HepG2 (cell line): ENCODE measurements around the gene GATD1. TPM values are rescaled to one million over a fixed set of nuclear protein-coding genes. Genes with fewer than 3 reads are reported as not detected.

Experiments used
- ATAC-seq: fragments of 200-7000 bp; cut with Tn5 transposase; 3 replicates; pipeline ENCODE4 v1.9.1; 2020; ENCODE audit warnings: mild to moderate bottlenecking, moderate library complexity
- BruUV-seq: library from RNA; stranded (reverse); fragments of 400-500 nt; replicated peaks from 2 replicates; lab custom pipeline; 2021; lab: Mats Ljungman, UMichigan
- CTCF ChIA-PET: fragments of 300-600 bp; formaldehyde crosslinking; extraction: SDS; loops from one replicate; lab custom pipeline; 2021; ENCODE audit warnings: low total read pairs, inconsistent platforms, low intra/inter-chr PET ratio; lab: Yijun Ruan, JAX
- POLR2A ChIA-PET: fragments of 350-600 bp; sonication (Branson Sonifier 250); formaldehyde crosslinking; loops from one replicate; lab custom pipeline; 2020; ENCODE audit warnings: antibody characterized with exemption, inconsistent platforms; lab: Yijun Ruan, JAX
- DNase-seq: peaks from one replicate; pipeline ENCODE4 v3.0.0-alpha.2; 2015; ENCODE audit warnings: low spot score
- FAIRE-seq: peaks from 3 replicates; lab custom pipeline; 2011; peaks lifted over from hg19 to GRCh38; lab: Jason Lieb, UNC
- H2AFZ ChIP-seq: one replicate; pipeline ENCODE4 v1.6.1; 2011; ENCODE audit warnings: low read length, inconsistent platforms
- H3K27ac ChIP-seq: fragments of 300-600 bp; 3 replicates; pipeline ENCODE4 v1.8.0; 2011; ENCODE audit warnings: mixed run types, mild to moderate bottlenecking, mixed read lengths, low read length, inconsistent platforms; ENCODE audit not compliant: insufficient read depth; ENCODE audit errors: extremely low read length
- H3K27me3 ChIP-seq, 2 experiments: fragments of 200-600 bp in 1 of 2; 2 replicates in 1 of 2; 3 replicates in 1 of 2; pipeline versions ENCODE4 v1.6.0 to v1.8.0; 2011; ENCODE audit warnings: low read length in 2 of 2, mild to moderate bottlenecking in 2 of 2, moderate library complexity in 2 of 2, inconsistent platforms in 1 of 2; ENCODE audit not compliant: insufficient read depth in 2 of 2, control insufficient read depth in 1 of 2
- H3K36me3 ChIP-seq, 2 experiments: fragments of 200-600 bp in 1 of 2; replicated peaks in 1 of 2; 2 replicates in 1 of 2; 3 replicates in 1 of 2; pipeline versions ENCODE4 v1.5.1 to v1.8.0; 2011; ENCODE audit warnings: low read length in 2 of 2, inconsistent platforms in 1 of 2; ENCODE audit not compliant: insufficient read depth in 2 of 2, control insufficient read depth in 1 of 2
- H3K4me1 ChIP-seq: 2 replicates; pipeline ENCODE4 v1.5.1; 2012; ENCODE audit warnings: low read length, inconsistent platforms; ENCODE audit not compliant: insufficient read depth
- H3K4me2 ChIP-seq: 2 replicates; pipeline ENCODE4 v1.6.0; 2011; ENCODE audit warnings: low read depth, low read length, inconsistent platforms
- H3K4me3 ChIP-seq, 3 experiments: fragments of 200-600 bp in 1 of 3; sonication (generic), shearing (Covaris generic) in 1 of 3; replicated peaks in 1 of 3; 2 replicates each; pipeline ENCODE4 v1.5.1; 2011 to 2016; ENCODE audit warnings: low read length in 3 of 3, inconsistent platforms in 2 of 3, low read depth in 2 of 3, mild to moderate bottlenecking in 2 of 3, control low read depth in 1 of 3, mixed read lengths in 1 of 3; ENCODE audit not compliant: insufficient read depth in 1 of 3
- H3K79me2 ChIP-seq: one replicate; pipeline ENCODE4 v1.6.1; 2011; ENCODE audit warnings: low read length, inconsistent platforms; ENCODE audit not compliant: insufficient read depth
- H3K9ac ChIP-seq: 2 replicates; pipeline ENCODE4 v1.6.0; 2011; ENCODE audit warnings: mild to moderate bottlenecking, low read depth, low read length, inconsistent platforms; ENCODE audit not compliant: insufficient read depth
- H3K9me3 ChIP-seq: 2 replicates; pipeline ENCODE4 v1.5.1; 2012; ENCODE audit warnings: mild to moderate bottlenecking, low read length
- H4K20me1 ChIP-seq: 2 replicates; pipeline ENCODE4 v1.6.0; 2011; ENCODE audit warnings: inconsistent platforms, mild to moderate bottlenecking, low read length, moderate library complexity; ENCODE audit not compliant: insufficient read depth
- AGO2 ChIP-seq: fragments of 200-400 bp; formaldehyde crosslinking; optimal IDR thresholded peaks from 2 replicates; pipeline ENCODE3; 2017; ENCODE audit warnings: mild to moderate bottlenecking, low read depth, low read length, moderate library complexity
- HNRNPL ChIP-seq: fragments of 200-400 bp; formaldehyde crosslinking; IDR thresholded peaks from 2 replicates; pipeline ENCODE4 v1.6.1; 2017; ENCODE audit warnings: mild to moderate bottlenecking, low read depth, low read length
- KAT7 ChIP-seq: IDR thresholded peaks from 2 replicates; pipeline ENCODE4 v1.6.1; 2018; ENCODE audit warnings: borderline replicate concordance, missing compliant biosample characterization
- POLR2G ChIP-seq: fragments of 200-400 bp; formaldehyde crosslinking; IDR thresholded peaks from 2 replicates; pipeline ENCODE4 v1.6.1; 2018; ENCODE audit warnings: mild to moderate bottlenecking, low read depth, low read length, moderate library complexity
- RBFOX2 ChIP-seq: fragments of 200-400 bp; formaldehyde crosslinking; IDR thresholded peaks from 2 replicates; pipeline ENCODE4 v1.6.1; 2017; ENCODE audit warnings: low read depth, mild to moderate bottlenecking, low read length
- RFX3 ChIP-seq: IDR thresholded peaks from 2 replicates; pipeline ENCODE4 v1.6.1; 2016; ENCODE audit warnings: missing biosample characterization, missing genetic modification reagents
- YEATS4 ChIP-seq: sonication (generic); formaldehyde crosslinking; IDR thresholded peaks from 2 replicates; pipeline ENCODE4 v1.4.0; 2020; ENCODE audit warnings: missing genetic modification reagents, borderline replicate concordance
- ZNF12 ChIP-seq: sonication (generic); formaldehyde crosslinking; IDR thresholded peaks from 2 replicates; pipeline ENCODE4 v1.5.0; 2020; ENCODE audit warnings: missing genetic modification reagents
- ZNF724P ChIP-seq: sonication (generic); formaldehyde crosslinking; IDR thresholded peaks from 2 replicates; pipeline ENCODE4 v1.8.0; 2022; ENCODE audit warnings: missing genetic modification reagents, borderline replicate concordance
- ZNF768 ChIP-seq: sonication (generic); formaldehyde crosslinking; IDR thresholded peaks from 2 replicates; pipeline ENCODE4 v1.4.0; 2020; ENCODE audit warnings: missing genetic modification reagents
- WGBS: methylation state at CpG from one replicate; pipeline ENCODE4 v1.1.6; 2017; ENCODE audit warnings: low lambda C conversion rate; 5-methylcytosine and 5-hydroxymethylcytosine counted together
- in situ Hi-C: cut with HindIII; loops from 2 replicates; pipeline ENCODE4 v1.10.0; 2017; ENCODE audit warnings: low pct_unique_long_range_greater_than_20kb; ENCODE audit not compliant: extremely low pct_ligation_motif_present
- intact Hi-C: fragments of 100-400 bp; cut with micrococcal nuclease; formaldehyde crosslinking; loops from one replicate; pipeline ENCODE4 v1.10.0; 2022; ENCODE audit not compliant: unreplicated experiment
- polyA plus RNA-seq, 8 experiments: library from polyadenylated mRNA; depleted of rRNA in 3 of 8; stranded (reverse) in 7 of 8; unstranded in 1 of 8; fragments of >200 nt; fragmentation: Illumina TruSeq in 4 of 8; extraction: Trizol in 4 of 8; gene quantifications; 2 replicates each; pipeline versions ENCODE4 v1.2.1 to v1.2.3, GENCODE V29; 2011 to 2016; ENCODE audit warnings: low read depth in 4 of 8, missing spikeins in 1 of 8, mixed read lengths in 1 of 8; ENCODE audit not compliant: insufficient read depth in 1 of 8
- total RNA-seq, 5 experiments: library from RNA; depleted of rRNA; stranded (reverse); fragments of >200 nt; fragmentation: Illumina TruSeq; extraction: Trizol; gene quantifications; 2 replicates each; pipeline ENCODE4 v1.2.3, GENCODE V29; 2016; ENCODE audit warnings: low read depth in 1 of 5
- TF ChIP-seq, protein P1 (sequence below): IDR thresholded peaks from 2 replicates; pipeline ENCODE4 v1.6.1; 2018; ENCODE audit warnings: missing genetic modification reagents, mild to moderate bottlenecking, missing compliant biosample characterization
- TF ChIP-seq, protein P2 (sequence below), 2 experiments: sonication (generic) in 1 of 2; formaldehyde crosslinking in 1 of 2; IDR thresholded peaks; 2 replicates each; pipeline versions ENCODE4 v1.6.1 to v1.9.0; 2014 to 2022; ENCODE audit warnings: antibody characterized with exemption in 1 of 2, borderline replicate concordance in 1 of 2, inconsistent platforms in 1 of 2, low read depth in 1 of 2, missing genetic modification reagents in 1 of 2

The GATD1 gene
- total and polyA plus RNA-seq, 2 of the 13 experiments (the other 11 are each of a cell fraction or from before 2014, with no cell fraction given): 31.3 to 60.5 TPM

GRCh38 chr11:772429-773390 lies 4.6 kb downstream of the GATD1 start:
- Histone ChIP-seq H3K27me3 (no peaks in the 10 kb centered on the region), H3K9me3 (no peaks in the 10 kb centered on the region), H4K20me1 (peaks cover 6% of the 10 kb centered on the region), H3K4me1 (peaks cover 40% of the 10 kb centered on the region), H3K36me3 (peaks cover 19 to 37% of the 10 kb centered on the region in 2 experiments; a peak in 4 of 5 replicates), H2AFZ (no peak overlapping the region), H3K4me3 (no peak overlapping the region), H3K4me2 (no peak overlapping the region), H3K9ac (no peak overlapping the region), H3K27ac (no peak overlapping the region), H3K79me2 (peaks cover 32% of the 10 kb centered on the region)
- FAIRE-seq (no peak), DNase-seq (no peak), ATAC-seq (no peak)
- CTCF ChIA-PET: no interaction called here
- BruUV-seq: no TSS peak
- POLR2A ChIA-PET: interaction anchor here (1.2 kb wide), 1 partner anchor 47 kb away, joined by 3 read pairs; no protein-coding TSS in a partner anchor
- in situ Hi-C loops (no loop called here), intact Hi-C loops (no loop called here)
- TF ChIP-seq RBFOX2: peak; percentile 52; the same call in 1 of the 2 replicates
- TF ChIP-seq, protein P1, sequence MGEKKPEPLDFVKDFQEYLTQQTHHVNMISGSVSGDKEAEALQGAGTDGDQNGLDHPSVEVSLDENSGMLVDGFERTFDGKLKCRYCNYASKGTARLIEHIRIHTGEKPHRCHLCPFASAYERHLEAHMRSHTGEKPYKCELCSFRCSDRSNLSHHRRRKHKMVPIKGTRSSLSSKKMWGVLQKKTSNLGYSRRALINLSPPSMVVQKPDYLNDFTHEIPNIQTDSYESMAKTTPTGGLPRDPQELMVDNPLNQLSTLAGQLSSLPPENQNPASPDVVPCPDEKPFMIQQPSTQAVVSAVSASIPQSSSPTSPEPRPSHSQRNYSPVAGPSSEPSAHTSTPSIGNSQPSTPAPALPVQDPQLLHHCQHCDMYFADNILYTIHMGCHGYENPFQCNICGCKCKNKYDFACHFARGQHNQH (CRISPR knock-in tag): no peak
- no peak for TF ChIP-seq POLR2G
- TF ChIP-seq KAT7 (CRISPR knock-in tag): no peak
- no peak for TF ChIP-seq YEATS4 (CRISPR knock-in tag)
- no peak for TF ChIP-seq RFX3 (CRISPR knock-in tag)
- 0 out of 2 replicates have a peak, but pooled peaks have one; percentile 39 for TF ChIP-seq HNRNPL
- TF ChIP-seq ZNF724P: no peak
- TF ChIP-seq ZNF12 (CRISPR knock-in tag): no peak
- TF ChIP-seq, protein P2, sequence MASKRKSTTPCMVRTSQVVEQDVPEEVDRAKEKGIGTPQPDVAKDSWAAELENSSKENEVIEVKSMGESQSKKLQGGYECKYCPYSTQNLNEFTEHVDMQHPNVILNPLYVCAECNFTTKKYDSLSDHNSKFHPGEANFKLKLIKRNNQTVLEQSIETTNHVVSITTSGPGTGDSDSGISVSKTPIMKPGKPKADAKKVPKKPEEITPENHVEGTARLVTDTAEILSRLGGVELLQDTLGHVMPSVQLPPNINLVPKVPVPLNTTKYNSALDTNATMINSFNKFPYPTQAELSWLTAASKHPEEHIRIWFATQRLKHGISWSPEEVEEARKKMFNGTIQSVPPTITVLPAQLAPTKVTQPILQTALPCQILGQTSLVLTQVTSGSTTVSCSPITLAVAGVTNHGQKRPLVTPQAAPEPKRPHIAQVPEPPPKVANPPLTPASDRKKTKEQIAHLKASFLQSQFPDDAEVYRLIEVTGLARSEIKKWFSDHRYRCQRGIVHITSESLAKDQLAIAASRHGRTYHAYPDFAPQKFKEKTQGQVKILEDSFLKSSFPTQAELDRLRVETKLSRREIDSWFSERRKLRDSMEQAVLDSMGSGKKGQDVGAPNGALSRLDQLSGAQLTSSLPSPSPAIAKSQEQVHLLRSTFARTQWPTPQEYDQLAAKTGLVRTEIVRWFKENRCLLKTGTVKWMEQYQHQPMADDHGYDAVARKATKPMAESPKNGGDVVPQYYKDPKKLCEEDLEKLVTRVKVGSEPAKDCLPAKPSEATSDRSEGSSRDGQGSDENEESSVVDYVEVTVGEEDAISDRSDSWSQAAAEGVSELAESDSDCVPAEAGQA (IDR thresholded peaks at IDR 0.05; ENCODE audit: low read depth): no peak
- TF ChIP-seq, protein P2 (CRISPR knock-in tag; IDR thresholded peaks at IDR 0.05; ENCODE audit: borderline replicate concordance): no peak
- peak; percentile 40 for TF ChIP-seq AGO2
- no peak for TF ChIP-seq ZNF768 (CRISPR knock-in tag)
- 87% methylated on average over 15 of the region's 34 CpGs for WGBS
